ENCODE data around the gene RASL10B.

Gene RASL10B

GRCh38 chr17:35769895-35770486 lies 38.6 kb downstream of the RASL10B start:
- H3K9me3 Mint-ChIP-seq: no peaks in the 10 kb centered on the region
- H3K27ac Mint-ChIP-seq: no peak overlapping the region
- peak in 1 of 3 experiments; percentile 19 for TF ChIP-seq CTCF (IDR thresholded peaks at IDR 0.05; ENCODE audit: unreplicated experiment in 3 of 3)
- H3K4me3 Mint-ChIP-seq: no peak overlapping the region
- no peaks in the 10 kb centered on the region for H3K36me3 Mint-ChIP-seq (ENCODE audit: low read depth)
- H3K4me1 Mint-ChIP-seq: peaks cover 47% of the 10 kb centered on the region
- H3K27me3 Mint-ChIP-seq (ENCODE audit: low read depth): peaks cover 18% of the 10 kb centered on the region

DNA sequence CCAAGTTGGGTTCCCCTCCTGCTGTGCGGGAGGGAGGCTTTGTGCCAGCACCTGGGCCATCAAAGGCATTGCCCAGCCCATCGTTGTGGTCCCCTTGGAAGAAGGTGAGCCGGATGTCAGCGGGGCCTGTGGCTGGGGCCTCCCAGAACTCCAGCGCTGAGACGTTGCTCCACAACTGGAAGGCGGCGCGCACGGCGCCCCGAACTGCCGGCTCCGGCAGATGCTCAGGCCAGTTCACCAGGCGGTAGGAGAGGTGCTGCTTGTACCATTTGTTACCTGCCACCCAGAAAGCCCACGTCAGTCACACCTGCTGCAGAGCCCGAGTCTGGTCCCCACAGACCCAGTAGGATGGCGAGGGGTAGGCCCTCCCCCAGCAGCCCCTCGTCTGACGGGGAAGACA lies 41.7 kb downstream of the RASL10B start:
- Mint-ChIP-seq H3K4me3 (no peak overlapping the region), H3K36me3 (ENCODE audit: low read depth) (no peaks in the 10 kb centered on the region), H3K27ac (no peak overlapping the region), H3K27me3 (ENCODE audit: low read depth) (peaks cover 13% of the 10 kb centered on the region), H3K4me1 (peaks cover 26% of the 10 kb centered on the region), H3K9me3 (no peaks in the 10 kb centered on the region)
- TF ChIP-seq CTCF (IDR thresholded peaks at IDR 0.05; ENCODE audit: unreplicated experiment in 3 of 3): no peak

DNA sequence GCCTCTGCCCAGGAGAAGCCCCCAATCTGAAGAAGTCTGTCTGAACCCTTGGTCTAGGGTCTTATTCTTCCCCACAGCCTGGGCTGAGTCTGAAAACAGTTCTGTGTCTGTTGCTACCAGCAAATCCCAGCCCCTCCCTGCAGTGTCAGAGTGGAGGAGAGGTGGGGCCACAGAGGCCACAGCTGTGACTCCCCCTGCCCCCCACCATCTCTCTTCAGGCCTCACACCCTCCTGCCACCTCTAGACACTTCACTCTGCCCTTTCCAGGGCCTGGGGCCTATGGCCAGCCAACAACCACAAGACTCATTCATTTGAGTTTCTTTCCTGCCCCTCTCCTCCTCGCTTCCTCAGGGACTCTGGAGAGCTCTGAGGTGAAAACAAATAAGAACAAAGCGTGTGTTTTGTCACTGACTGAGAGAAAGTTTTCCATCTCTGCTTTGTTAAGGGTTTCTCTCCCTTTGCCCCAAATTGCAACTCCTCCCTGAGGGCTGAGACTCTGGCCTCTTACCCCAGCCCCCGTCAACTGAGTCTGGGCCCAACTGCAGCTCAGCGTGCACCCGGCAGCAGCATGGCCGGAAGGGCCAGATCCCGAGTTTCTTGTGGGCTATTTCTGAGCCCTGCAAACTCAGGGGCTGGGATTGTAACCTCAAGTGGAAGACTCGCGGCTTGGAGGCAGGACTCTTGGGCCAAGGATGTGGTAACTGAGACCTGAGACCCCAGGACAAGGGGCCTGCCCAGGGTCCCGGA lies 42.4 kb downstream of the RASL10B start:
- H3K27ac Mint-ChIP-seq: peak overlapping the region; percentile 82 to 89 (median 82)

DNA sequence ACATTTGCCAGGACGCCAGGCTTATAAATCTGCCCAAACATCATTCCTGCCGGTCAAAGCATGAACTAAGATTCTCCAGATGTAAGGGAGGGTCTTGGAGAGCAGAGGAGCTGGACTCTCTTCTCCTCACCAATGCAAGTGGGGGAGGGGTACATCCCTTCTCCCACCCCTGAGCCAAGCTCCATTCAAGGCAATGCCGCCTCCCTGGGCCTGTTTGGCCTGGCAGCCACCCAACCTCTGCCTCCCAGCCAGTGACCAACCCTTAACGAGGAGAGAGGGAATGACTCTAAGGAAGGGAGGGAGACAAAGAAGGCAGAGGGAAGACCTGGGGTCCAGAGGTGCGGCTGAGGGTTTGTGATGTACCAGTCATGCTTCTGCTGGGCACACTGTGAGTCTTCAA lies 43.1 kb downstream of the RASL10B start:
- no peaks in the 10 kb centered on the region for H3K36me3 Mint-ChIP-seq (ENCODE audit: low read depth)
- no peak overlapping the region for H3K4me3 Mint-ChIP-seq
- no peaks in the 10 kb centered on the region for H3K9me3 Mint-ChIP-seq
- H3K27me3 Mint-ChIP-seq (ENCODE audit: low read depth): peaks cover 9% of the 10 kb centered on the region
- peak overlapping the region; percentile 82 to 89 (median 82) for H3K27ac Mint-ChIP-seq
- H3K4me1 Mint-ChIP-seq: peaks cover 26% of the 10 kb centered on the region
- no peak for TF ChIP-seq CTCF (IDR thresholded peaks at IDR 0.05; ENCODE audit: unreplicated experiment in 3 of 3)

More for the DNA sequence above, 42.4 kb downstream of the RASL10B start:
- H3K4me3 Mint-ChIP-seq: no peak overlapping the region
- no peaks in the 10 kb centered on the region for H3K36me3 Mint-ChIP-seq (ENCODE audit: low read depth)
- H3K9me3 Mint-ChIP-seq: no peaks in the 10 kb centered on the region
- no peak for TF ChIP-seq CTCF (IDR thresholded peaks at IDR 0.05; ENCODE audit: unreplicated experiment in 3 of 3)
- peaks cover 9% of the 10 kb centered on the region for H3K27me3 Mint-ChIP-seq (ENCODE audit: low read depth)
- H3K4me1 Mint-ChIP-seq: peaks cover 26% of the 10 kb centered on the region

GRCh38 chr17:35775039-35775438 lies 43.6 kb downstream of the RASL10B start:
- no peaks in the 10 kb centered on the region for H3K36me3 Mint-ChIP-seq (ENCODE audit: low read depth)
- H3K4me1 Mint-ChIP-seq: peaks cover 26% of the 10 kb centered on the region
- no peak overlapping the region for H3K4me3 Mint-ChIP-seq
- no peak for TF ChIP-seq CTCF (IDR thresholded peaks at IDR 0.05; ENCODE audit: unreplicated experiment in 3 of 3)
- peaks cover 9% of the 10 kb centered on the region for H3K27me3 Mint-ChIP-seq (ENCODE audit: low read depth)
- H3K9me3 Mint-ChIP-seq: no peaks in the 10 kb centered on the region
- peak overlapping the region; percentile 82 to 89 (median 82) for H3K27ac Mint-ChIP-seq

GRCh38 chr17:35775583-35775982 lies 44.1 kb downstream of the RASL10B start:
- no peak overlapping the region for H3K4me3 Mint-ChIP-seq
- H3K9me3 Mint-ChIP-seq: no peaks in the 10 kb centered on the region
- H3K36me3 Mint-ChIP-seq (ENCODE audit: low read depth): no peaks in the 10 kb centered on the region
- peaks cover 26% of the 10 kb centered on the region for H3K4me1 Mint-ChIP-seq
- no peak overlapping the region for H3K27ac Mint-ChIP-seq
- no peak for TF ChIP-seq CTCF (IDR thresholded peaks at IDR 0.05; ENCODE audit: unreplicated experiment in 3 of 3)
- H3K27me3 Mint-ChIP-seq (ENCODE audit: low read depth): peaks cover 9% of the 10 kb centered on the region
